H7 (cell line): ENCODE data around the gene KIRREL3. TPM values are rescaled to one million over a fixed set of nuclear protein-coding genes. Genes with fewer than 3 reads are reported as not detected.

Source experiments
- DNase-seq: peaks from one replicate; pipeline ENCODE4 v3.0.0; 2012
- H3K27me3 ChIP-seq: 2 replicates; pipeline ENCODE4 v1.6.0; 2011; ENCODE audit warnings: mild to moderate bottlenecking, low read length; ENCODE audit not compliant: control insufficient read depth, insufficient read depth
- H3K36me3 ChIP-seq: replicated peaks from 2 replicates; pipeline ENCODE4 v1.5.1; 2011; ENCODE audit warnings: low read length; ENCODE audit not compliant: control insufficient read depth, insufficient read depth
- H3K4me3 ChIP-seq: 2 replicates; pipeline ENCODE4 v1.5.1; 2011; ENCODE audit warnings: low read depth, mild to moderate bottlenecking, control low read depth, low read length, moderate library complexity; ENCODE audit not compliant: insufficient read depth
- total RNA-seq: library from RNA; depleted of rRNA; stranded (reverse); fragments of >200 nt; shearing (Covaris generic); gene quantifications from 2 replicates; pipeline ENCODE4 v1.2.3, GENCODE V29; 2014

KIRREL3 gene
- total RNA-seq, 1 experiment from 2014 or later = 0.10 TPM

GRCh38 chr11:126751242-126751641, 249.3 kb downstream of the KIRREL3 start:
- no peak overlapping the region for H3K4me3 ChIP-seq
- no peaks in the 10 kb centered on the region; the same call in 1 of the 2 replicates for H3K27me3 ChIP-seq
- no peaks in the 10 kb centered on the region for H3K36me3 ChIP-seq
- no peak for DNase-seq

GRCh38 chr11:126748793-126749192, 251.8 kb downstream of the KIRREL3 start:
- no peaks in the 10 kb centered on the region for H3K36me3 ChIP-seq
- DNase-seq = no peak
- no peaks in the 10 kb centered on the region; the same call in 1 of the 2 replicates for H3K27me3 ChIP-seq
- no peak overlapping the region for H3K4me3 ChIP-seq

GRCh38 chr11:126748100-126748791, 252.3 kb downstream of the KIRREL3 start:
- no peak for DNase-seq
- Histone ChIP-seq H3K4me3 (no peak overlapping the region), H3K27me3 (no peaks in the 10 kb centered on the region; the same call in 1 of the 2 replicates), H3K36me3 (no peaks in the 10 kb centered on the region)

GRCh38 chr11:126747315-126747714, 253.3 kb downstream of the KIRREL3 start:
- Histone ChIP-seq H3K27me3 (no peaks in the 10 kb centered on the region; the same call in 1 of the 2 replicates), H3K36me3 (no peaks in the 10 kb centered on the region), H3K4me3 (no peak overlapping the region)
- no peak for DNase-seq

- Histone ChIP-seq H3K27me3 (no peaks in the 10 kb centered on the region; the same call in 1 of the 2 replicates), H3K4me3 (no peak overlapping the region), H3K36me3 (no peaks in the 10 kb centered on the region)
- no peak for DNase-seq
Measured at GRCh38 chr11:126746443-126746842, 254.1 kb downstream of the KIRREL3 start.

GRCh38 chr11:126744699-126745098, 255.9 kb downstream of the KIRREL3 start:
- no peaks in the 10 kb centered on the region; the same call in 1 of the 2 replicates for H3K27me3 ChIP-seq
- no peaks in the 10 kb centered on the region for H3K36me3 ChIP-seq
- H3K4me3 ChIP-seq = no peak overlapping the region
- DNase-seq = no peak

- no peak overlapping the region for H3K4me3 ChIP-seq
- DNase-seq = no peak
- no peaks in the 10 kb centered on the region for H3K36me3 ChIP-seq
- no peaks in the 10 kb centered on the region for H3K27me3 ChIP-seq
Measured at GRCh38 chr11:126743628-126744027, 256.9 kb downstream of the KIRREL3 start.

GRCh38 chr11:126742582-126742981, 258.0 kb downstream of the KIRREL3 start:
- no peak overlapping the region for H3K4me3 ChIP-seq
- DNase-seq = no peak
- H3K27me3 ChIP-seq = no peaks in the 10 kb centered on the region
- H3K36me3 ChIP-seq = no peaks in the 10 kb centered on the region

- no peak for DNase-seq
- no peaks in the 10 kb centered on the region for H3K36me3 ChIP-seq
Measured at GRCh38 chr11:126740846-126741245, 259.7 kb downstream of the KIRREL3 start.

GRCh38 chr11:126739499-126740145, 260.9 kb downstream of the KIRREL3 start:
- H3K36me3 ChIP-seq = no peaks in the 10 kb centered on the region
- no peak for DNase-seq
- H3K27me3 ChIP-seq = no peaks in the 10 kb centered on the region
- H3K4me3 ChIP-seq = no peak overlapping the region

More at GRCh38 chr11:126740846-126741245, 259.7 kb downstream of the KIRREL3 start:
- no peaks in the 10 kb centered on the region for H3K27me3 ChIP-seq
- H3K4me3 ChIP-seq = no peak overlapping the region

GRCh38 chr11:126738295-126739031, 262.1 kb downstream of the KIRREL3 start:
- no peak overlapping the region for H3K4me3 ChIP-seq
- no peaks in the 10 kb centered on the region for H3K27me3 ChIP-seq
- no peak for DNase-seq
- no peaks in the 10 kb centered on the region for H3K36me3 ChIP-seq

GRCh38 chr11:126736682-126737572, 263.6 kb downstream of the KIRREL3 start:
- DNase-seq = no peak
- no peak overlapping the region for H3K4me3 ChIP-seq
- no peaks in the 10 kb centered on the region for H3K27me3 ChIP-seq
- H3K36me3 ChIP-seq = no peaks in the 10 kb centered on the region

- H3K27me3 ChIP-seq = no peaks in the 10 kb centered on the region
- no peaks in the 10 kb centered on the region for H3K36me3 ChIP-seq
- DNase-seq = no peak
- no peak overlapping the region for H3K4me3 ChIP-seq
Measured at GRCh38 chr11:126734752-126735151, 265.8 kb downstream of the KIRREL3 start.

- no peak overlapping the region for H3K4me3 ChIP-seq
- no peaks in the 10 kb centered on the region for H3K27me3 ChIP-seq
- no peaks in the 10 kb centered on the region for H3K36me3 ChIP-seq
- DNase-seq = no peak
Measured at GRCh38 chr11:126733685-126734084, 266.9 kb downstream of the KIRREL3 start.
